IMR-90 (cell line): ENCODE results near the gene MRPL40. TPM values are rescaled to one million over a fixed set of nuclear protein-coding genes. Genes with fewer than 3 reads are reported as not detected.

Experiments used
- ATAC-seq: fragments of 200-7000 bp; cut with Tn5 transposase; 2 replicates; pipeline ENCODE4 v1.9.1; 2020; ENCODE audit warnings: low read depth, mild to moderate bottlenecking, moderate library complexity
- BruUV-seq: library from RNA; stranded (reverse); fragments of 400-500 nt; replicated peaks from 2 replicates; lab custom pipeline; 2021; lab: Mats Ljungman, UMichigan
- CTCF ChIA-PET: fragments of 300-600 bp; formaldehyde crosslinking; extraction: SDS; loops from one replicate; lab custom pipeline; 2021; ENCODE audit warnings: antibody characterized with exemption; lab: Yijun Ruan, JAX
- POLR2A ChIA-PET: fragments of 300-600 bp; sonication (Branson Sonifier 250); formaldehyde crosslinking; loops from one replicate; lab custom pipeline; 2022; ENCODE audit warnings: antibody characterized with exemption; ENCODE audit not compliant: unreplicated experiment; lab: Charles Lee
- DNase-seq: peaks from one replicate; pipeline ENCODE4 v3.0.0; 2013
- H2AFZ ChIP-seq: replicated peaks from 2 replicates; pipeline ENCODE3; 2013; ENCODE audit warnings: low read length, mild to moderate bottlenecking; ENCODE audit not compliant: poor library complexity
- H2AK5ac ChIP-seq: 2 replicates; pipeline ENCODE4 v1.6.1; 2013; ENCODE audit warnings: low read depth, low read length, inconsistent platforms
- H2AK9ac ChIP-seq: replicated peaks from 2 replicates; pipeline ENCODE3; 2013; ENCODE audit warnings: mild to moderate bottlenecking, low read depth, low read length, moderate library complexity; ENCODE audit not compliant: poor library complexity
- H2BK120ac ChIP-seq: 2 replicates; pipeline ENCODE4 v1.6.1; 2013; ENCODE audit warnings: low read depth, low read length, inconsistent platforms
- H2BK15ac ChIP-seq: 3 replicates; pipeline ENCODE4 v1.6.1; 2013; ENCODE audit warnings: low read depth, low read length, inconsistent platforms
- H2BK20ac ChIP-seq: 2 replicates; pipeline ENCODE4 v1.6.1; 2013; ENCODE audit warnings: low read depth, mild to moderate bottlenecking, inconsistent platforms, low read length, moderate library complexity
- H2BK5ac ChIP-seq: 2 replicates; pipeline ENCODE4 v1.6.1; 2013; ENCODE audit warnings: mild to moderate bottlenecking, low read depth, low read length, inconsistent platforms; ENCODE audit not compliant: poor library complexity, severe bottlenecking
- H3K14ac ChIP-seq: replicated peaks from 2 replicates; pipeline ENCODE4 v1.6.1; 2013; ENCODE audit warnings: low read depth, low read length, inconsistent platforms
- H3K18ac ChIP-seq: 2 replicates; pipeline ENCODE4 v1.6.1; 2013; ENCODE audit warnings: low read depth, low read length, control low read depth
- H3K23ac ChIP-seq: 2 replicates; pipeline ENCODE4 v1.6.1; 2013; ENCODE audit warnings: low read depth, low read length, inconsistent platforms
- H3K27ac ChIP-seq: 2 replicates; pipeline ENCODE4 v1.5.1; 2013; ENCODE audit warnings: mild to moderate bottlenecking, control low read depth, low read length; ENCODE audit not compliant: insufficient read depth
- H3K27me3 ChIP-seq: 2 replicates; pipeline ENCODE4 v1.6.1; 2013; ENCODE audit warnings: low read length; ENCODE audit not compliant: control insufficient read depth, insufficient read depth
- H3K36me3 ChIP-seq: 2 replicates; pipeline ENCODE4 v1.6.1; 2013; ENCODE audit warnings: low read length, mixed read lengths; ENCODE audit not compliant: control insufficient read depth, insufficient read depth
- H3K4ac ChIP-seq: 2 replicates; pipeline ENCODE4 v1.6.1; 2013; ENCODE audit warnings: low read depth, low read length, inconsistent platforms
- H3K4me1 ChIP-seq: 2 replicates; pipeline ENCODE4 v1.6.1; 2013; ENCODE audit warnings: low read length, mixed read lengths; ENCODE audit not compliant: control insufficient read depth, insufficient read depth
- H3K4me2 ChIP-seq: 2 replicates; pipeline ENCODE4 v1.6.1; 2013; ENCODE audit warnings: low read depth, mild to moderate bottlenecking, control low read depth, low read length, moderate library complexity
- H3K4me3 ChIP-seq: 2 replicates; pipeline ENCODE4 v1.5.1; 2013; ENCODE audit warnings: low read depth, mild to moderate bottlenecking, control low read depth, low read length, moderate library complexity; ENCODE audit not compliant: insufficient read depth
- H3K56ac ChIP-seq: 2 replicates; pipeline ENCODE4 v1.6.1; 2013; ENCODE audit warnings: low read length, inconsistent platforms; ENCODE audit not compliant: insufficient read depth; ENCODE audit errors: extremely low read depth
- H3K79me1 ChIP-seq, 2 experiments: 2 replicates each; pipeline ENCODE4 v1.6.1; 2013; ENCODE audit warnings: low read length in 2 of 2, inconsistent platforms in 1 of 2, low read depth in 1 of 2
- H3K9ac ChIP-seq: 2 replicates; pipeline ENCODE4 v1.6.1; 2013; ENCODE audit warnings: low read depth, low read length, control low read depth
- H3K9me1 ChIP-seq: 2 replicates; pipeline ENCODE4 v1.6.1; 2013; ENCODE audit warnings: low read length, inconsistent platforms; ENCODE audit not compliant: insufficient read depth
- H3K9me3 ChIP-seq: 2 replicates; pipeline ENCODE4 v1.6.1; 2013; ENCODE audit warnings: low read length; ENCODE audit not compliant: control insufficient read depth, insufficient read depth
- H4K20me1 ChIP-seq: 2 replicates; pipeline ENCODE4 v1.6.1; 2013; ENCODE audit warnings: low read length, inconsistent platforms; ENCODE audit not compliant: insufficient read depth
- H4K5ac ChIP-seq: 2 replicates; pipeline ENCODE4 v1.6.1; 2013; ENCODE audit warnings: mild to moderate bottlenecking, low read depth, low read length, control low read depth
- H4K8ac ChIP-seq, 2 experiments: 2 replicates each; pipeline ENCODE4 v1.6.1; 2013; ENCODE audit warnings: low read depth in 2 of 2, low read length in 2 of 2, control low read depth in 1 of 2, inconsistent platforms in 1 of 2
- H4K91ac ChIP-seq: 2 replicates; pipeline ENCODE4 v1.6.1; 2013; ENCODE audit warnings: low read depth, low read length, inconsistent platforms; ENCODE audit not compliant: insufficient read depth
- FOS ChIP-seq: fragments of 150-350 bp; IDR thresholded peaks from 2 replicates; pipeline ENCODE4 v1.6.1; 2016; ENCODE audit warnings: low read depth, low read length
- WGBS, 2 experiments: methylation state at CpG; one replicate each; pipeline versions ENCODE4 v1.1.5 to v1.1.7; 2013; ENCODE audit warnings: missing lambda C conversion rate in 2 of 2; ENCODE audit not compliant: insufficient read length in 1 of 2; ENCODE audit errors: extremely low coverage in 2 of 2; 5-methylcytosine and 5-hydroxymethylcytosine counted together
- dilution Hi-C: fragments of 300-500 bp; cut with HindIII; formaldehyde crosslinking; loops from one replicate; pipeline ENCODE4 v1.14.3; 2018; ENCODE audit warnings: low sequenced_read_pairs; ENCODE audit not compliant: unreplicated experiment
- in situ Hi-C: fragments of 300-500 bp; cut with MboI; formaldehyde crosslinking; loops from 3 replicates; pipeline ENCODE4 v1.14.3; 2019; ENCODE audit warnings: low sequenced_read_pairs, inconsistent platforms, mixed read lengths
- intact Hi-C: fragments of 100-400 bp; cut with micrococcal nuclease; formaldehyde crosslinking; loops from 2 replicates; pipeline ENCODE4 v1.10.0; 2022
- polyA plus RNA-seq, 3 experiments: library from polyadenylated mRNA; depleted of rRNA; stranded (reverse); fragments of >200 nt; gene quantifications; 2 replicates each; pipeline ENCODE4 v1.2.3, GENCODE V29; 2012; ENCODE audit warnings: low replicate concordance in 1 of 3
- total RNA-seq: library from RNA; depleted of rRNA; stranded (reverse); fragments of >200 nt; gene quantifications from 2 replicates; pipeline ENCODE4 v1.2.3, GENCODE V29; 2012
- TF ChIP-seq, protein P1 (sequence below): conservative IDR thresholded peaks from 2 replicates; pipeline ENCODE4 v1.5.1; 2012; ENCODE audit warnings: mild to moderate bottlenecking, low read depth, low read length, improper control_type of control experiment

MRPL40 gene
- total and polyA plus RNA-seq, 2 of the 4 experiments (the other 2 are of a cell fraction), result 36.7 to 37.5 TPM

DNA sequence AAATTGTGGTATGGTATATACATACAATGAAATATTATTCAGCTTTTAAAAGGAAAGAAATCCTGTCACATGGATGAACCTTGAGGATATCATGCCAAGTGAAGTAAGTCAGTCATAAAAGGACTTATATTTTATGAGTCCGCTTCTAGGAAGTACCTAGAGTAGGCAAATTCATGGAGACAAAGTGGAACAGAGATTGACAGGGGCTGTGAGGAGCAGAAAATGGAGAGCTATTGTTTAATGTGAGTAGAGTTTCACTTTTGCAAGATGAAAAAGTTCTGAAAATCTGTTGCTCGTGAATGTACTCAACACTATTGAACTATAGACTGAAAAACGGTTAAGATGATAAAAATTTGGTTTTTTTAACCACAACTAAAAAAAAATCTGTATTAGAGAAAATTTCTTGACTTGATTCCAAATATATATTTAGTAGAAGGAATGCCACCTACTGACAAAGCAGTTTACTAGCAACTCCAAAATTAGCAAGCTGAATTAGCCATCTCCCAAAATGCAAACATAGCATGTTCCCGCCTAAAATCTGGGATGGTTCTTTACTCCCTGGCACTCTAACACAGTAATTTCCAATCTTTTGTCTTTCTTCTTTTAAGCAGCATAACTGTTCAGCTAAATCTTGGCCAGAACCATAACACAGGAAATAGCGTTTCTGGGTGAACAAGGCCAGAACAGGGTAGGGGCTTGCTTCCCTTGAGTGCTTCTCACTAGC is 45.1 kb downstream of the MRPL40 start:
- no peak overlapping the region for H2AFZ ChIP-seq
- peak overlapping the region; percentile 49; the same call in 1 of the 2 replicates for H3K23ac ChIP-seq
- ChIA-PET CTCF (interaction anchor here (1.3 kb wide), 1 partner anchor 77 kb away, joined by 3 read pairs; no protein-coding TSS in a partner anchor), POLR2A (interaction anchor here (0.6 kb wide), 1 partner anchor 967 kb away, joined by 15 read pairs; no protein-coding TSS in a partner anchor)
- no CpG with 5 or more reads among the region's 5 CpGs for WGBS, 2 experiments
- peaks cover 32% of the 10 kb centered on the region for H4K20me1 ChIP-seq
- no peak for ATAC-seq
- no peak overlapping the region for H4K91ac ChIP-seq
- H2BK15ac ChIP-seq, result no peak overlapping the region
- no peak overlapping the region for H2AK5ac ChIP-seq
- H3K9me3 ChIP-seq, result no peaks in the 10 kb centered on the region
- intact Hi-C loops, result loop anchor here (2.0 to 5.0 kb wide), 3 partner anchors 155 to 299 kb away; partner anchors contain the start of genes CLTCL1 and SLC25A1
- H3K27ac ChIP-seq, result peak overlapping the region; percentile 33; the same call in 1 of the 2 replicates
- H4K5ac ChIP-seq, result no peak overlapping the region
- TF ChIP-seq, protein P1, sequence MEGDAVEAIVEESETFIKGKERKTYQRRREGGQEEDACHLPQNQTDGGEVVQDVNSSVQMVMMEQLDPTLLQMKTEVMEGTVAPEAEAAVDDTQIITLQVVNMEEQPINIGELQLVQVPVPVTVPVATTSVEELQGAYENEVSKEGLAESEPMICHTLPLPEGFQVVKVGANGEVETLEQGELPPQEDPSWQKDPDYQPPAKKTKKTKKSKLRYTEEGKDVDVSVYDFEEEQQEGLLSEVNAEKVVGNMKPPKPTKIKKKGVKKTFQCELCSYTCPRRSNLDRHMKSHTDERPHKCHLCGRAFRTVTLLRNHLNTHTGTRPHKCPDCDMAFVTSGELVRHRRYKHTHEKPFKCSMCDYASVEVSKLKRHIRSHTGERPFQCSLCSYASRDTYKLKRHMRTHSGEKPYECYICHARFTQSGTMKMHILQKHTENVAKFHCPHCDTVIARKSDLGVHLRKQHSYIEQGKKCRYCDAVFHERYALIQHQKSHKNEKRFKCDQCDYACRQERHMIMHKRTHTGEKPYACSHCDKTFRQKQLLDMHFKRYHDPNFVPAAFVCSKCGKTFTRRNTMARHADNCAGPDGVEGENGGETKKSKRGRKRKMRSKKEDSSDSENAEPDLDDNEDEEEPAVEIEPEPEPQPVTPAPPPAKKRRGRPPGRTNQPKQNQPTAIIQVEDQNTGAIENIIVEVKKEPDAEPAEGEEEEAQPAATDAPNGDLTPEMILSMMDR, result peak; percentile 28
- no peak for TF ChIP-seq FOS
- peak overlapping the region; percentile 87 for H3K4me3 ChIP-seq
- H3K18ac ChIP-seq, result no peak overlapping the region
- no peaks in the 10 kb centered on the region; the same call in 1 of the 2 replicates for H3K9me1 ChIP-seq
- H2BK120ac ChIP-seq, result no peak overlapping the region
- H3K4ac ChIP-seq, result no peak overlapping the region
- H3K4me1 ChIP-seq, result no peaks in the 10 kb centered on the region; the same call in none of the 2 replicates
- dilution Hi-C loops, result no loop called here
- H2AK9ac ChIP-seq, result peak overlapping the region; percentile 21
- H3K36me3 ChIP-seq, result peaks cover 24% of the 10 kb centered on the region
- H3K79me1 ChIP-seq, result peaks cover 26 to 62% of the 10 kb centered on the region in 2 experiments
- DNase-seq, result peak; percentile 16
- H3K4me2 ChIP-seq, result peak overlapping the region; percentile 99
- no peak overlapping the region for H2BK20ac ChIP-seq
- no peaks in the 10 kb centered on the region for H3K27me3 ChIP-seq
- TSS peak; percentile 31 for BruUV-seq
- H3K9ac ChIP-seq, result peak overlapping the region; percentile 95
- H3K14ac ChIP-seq, result no peak overlapping the region
- in situ Hi-C loops, result no loop called here
- H2BK5ac ChIP-seq, result no peak overlapping the region
- no peak overlapping the region for H4K8ac ChIP-seq
- no peak overlapping the region for H3K56ac ChIP-seq
